Osteoblast (primary cell): Measurements from ENCODE around the gene BRD3OS. TPM values are rescaled to one million over a fixed set of nuclear protein-coding genes. Genes with fewer than 3 reads are reported as not detected.
A peak's percentile ranks its signal among the peaks of the same experiment; 100 is the strongest.

ENCODE experiments used
- DNase-seq: peaks from one replicate; pipeline ENCODE4 v3.0.0; 2011; ENCODE audit warnings: low spot score, mixed read lengths; ENCODE audit not compliant: insufficient read length; ENCODE audit errors: missing footprints
- H2AFZ ChIP-seq: 2 replicates; pipeline ENCODE4 v1.6.0; 2011; ENCODE audit warnings: mild to moderate bottlenecking, low read length
- H3K27ac ChIP-seq: 2 replicates; pipeline ENCODE4 v1.5.1; 2011; ENCODE audit warnings: mild to moderate bottlenecking, low read depth, low read length, moderate library complexity
- H3K27me3 ChIP-seq: 2 replicates; pipeline ENCODE4 v1.6.0; 2012; ENCODE audit warnings: mild to moderate bottlenecking, control low read depth, inconsistent platforms, low read length, moderate library complexity; ENCODE audit not compliant: insufficient read depth
- H3K36me3 ChIP-seq: 2 replicates; pipeline ENCODE4 v1.5.1; 2011; ENCODE audit warnings: mild to moderate bottlenecking, low read length, control low read depth, moderate library complexity; ENCODE audit not compliant: insufficient read depth
- H3K4me1 ChIP-seq: 2 replicates; pipeline ENCODE4 v1.5.1; 2011; ENCODE audit warnings: mild to moderate bottlenecking, low read length, control low read depth, moderate library complexity; ENCODE audit not compliant: insufficient read depth
- H3K4me2 ChIP-seq: 2 replicates; pipeline ENCODE4 v1.6.0; 2011; ENCODE audit warnings: mild to moderate bottlenecking, low read length; ENCODE audit not compliant: insufficient read depth
- H3K4me3 ChIP-seq: fragments of 200-600 bp; sonication (generic); 3 replicates; pipeline ENCODE4 v1.5.1; 2012; ENCODE audit warnings: mild to moderate bottlenecking, low read length, inconsistent platforms; ENCODE audit not compliant: insufficient read depth
- H3K79me2 ChIP-seq: 2 replicates; pipeline ENCODE4 v1.6.0; 2012; ENCODE audit warnings: mild to moderate bottlenecking, low read length, control low read depth, inconsistent platforms; ENCODE audit not compliant: insufficient read depth
- H3K9me3 ChIP-seq: 2 replicates; pipeline ENCODE4 v1.5.1; 2011; ENCODE audit warnings: low read depth, low read length, control low read depth
- H4K20me1 ChIP-seq: 2 replicates; pipeline ENCODE4 v1.6.0; 2012; ENCODE audit warnings: mild to moderate bottlenecking, low read length, control low read depth; ENCODE audit not compliant: insufficient read depth
- CTCF ChIP-seq: IDR thresholded peaks from 2 replicates; pipeline ENCODE4 v1.5.1; 2011; ENCODE audit warnings: mild to moderate bottlenecking, low read depth, low read length, moderate library complexity; ENCODE audit errors: extremely low read depth
- total RNA-seq: library from RNA; depleted of rRNA; stranded (reverse); fragments of >200 nt; gene quantifications from 2 replicates; pipeline ENCODE4 v1.2.3, GENCODE V29; 2012

Gene BRD3OS
- total RNA-seq, 1 donor, result 26.1 TPM

- peak overlapping the region; percentile 4 for H3K27ac ChIP-seq
- DNase-seq, result peak; percentile 99
- no peak overlapping the region for H2AFZ ChIP-seq
- no peaks in the 10 kb centered on the region for H3K36me3 ChIP-seq
- H3K4me2 ChIP-seq, result peak overlapping the region; percentile 23
- no peak for TF ChIP-seq CTCF
- H4K20me1 ChIP-seq, result peaks cover 77% of the 10 kb centered on the region
- no peaks in the 10 kb centered on the region for H3K9me3 ChIP-seq
- peaks cover 42% of the 10 kb centered on the region for H3K4me1 ChIP-seq
- no peaks in the 10 kb centered on the region for H3K27me3 ChIP-seq
- no peak overlapping the region for H3K4me3 ChIP-seq
- peaks cover 100% of the 10 kb centered on the region for H3K79me2 ChIP-seq
These were observed 33.4 kb downstream of the BRD3OS start for GRCh38 chr9:134058716-134059115.

- peak overlapping the region; percentile 23 for H3K4me2 ChIP-seq
- no peaks in the 10 kb centered on the region for H3K27me3 ChIP-seq
- DNase-seq, result no peak
- H3K9me3 ChIP-seq, result no peaks in the 10 kb centered on the region
- H4K20me1 ChIP-seq, result peaks cover 78% of the 10 kb centered on the region
- H3K27ac ChIP-seq, result peak overlapping the region; percentile 53
- H3K79me2 ChIP-seq, result peaks cover 99% of the 10 kb centered on the region
- H2AFZ ChIP-seq, result no peak overlapping the region
- peaks cover 42% of the 10 kb centered on the region for H3K4me1 ChIP-seq
- H3K4me3 ChIP-seq, result no peak overlapping the region
- H3K36me3 ChIP-seq, result no peaks in the 10 kb centered on the region
- TF ChIP-seq CTCF, result no peak
These were observed 33.9 kb downstream of the BRD3OS start for GRCh38 chr9:134059188-134059641.

- no peak overlapping the region for H3K4me3 ChIP-seq
- no peaks in the 10 kb centered on the region for H3K27me3 ChIP-seq
- H3K79me2 ChIP-seq, result peaks cover 99% of the 10 kb centered on the region
- no peak overlapping the region for H2AFZ ChIP-seq
- no peaks in the 10 kb centered on the region for H3K36me3 ChIP-seq
- H3K4me1 ChIP-seq, result peaks cover 42% of the 10 kb centered on the region
- no peak for TF ChIP-seq CTCF
- peak overlapping the region; percentile 53 for H3K27ac ChIP-seq
- peak; percentile 94 for DNase-seq
- peaks cover 74% of the 10 kb centered on the region for H4K20me1 ChIP-seq
- H3K4me2 ChIP-seq, result no peak overlapping the region
- no peaks in the 10 kb centered on the region for H3K9me3 ChIP-seq
These were observed 34.5 kb downstream of the BRD3OS start for GRCh38 chr9:134059661-134060395.

- no peaks in the 10 kb centered on the region for H3K27me3 ChIP-seq
- peak; percentile 81 for DNase-seq
These were observed 35.3 kb downstream of the BRD3OS start for GRCh38 chr9:134060546-134060945.

More at GRCh38 chr9:134060546-134060945, 35.3 kb downstream of the BRD3OS start:
- peaks cover 74% of the 10 kb centered on the region for H4K20me1 ChIP-seq
- no peak overlapping the region for H2AFZ ChIP-seq
- no peaks in the 10 kb centered on the region for H3K9me3 ChIP-seq
- H3K27ac ChIP-seq, result peak overlapping the region; percentile 23
- H3K79me2 ChIP-seq, result peaks cover 99% of the 10 kb centered on the region
- H3K4me1 ChIP-seq, result peaks cover 44% of the 10 kb centered on the region
- no peaks in the 10 kb centered on the region for H3K36me3 ChIP-seq
- no peak overlapping the region for H3K4me2 ChIP-seq
- H3K4me3 ChIP-seq, result no peak overlapping the region
- TF ChIP-seq CTCF, result no peak
